Measurements from ENCODE around the gene GPSM3. TPM values are rescaled to one million over a fixed set of nuclear protein-coding genes. Genes with fewer than 3 reads are reported as not detected.

GPSM3 gene
- total RNA-seq, 2 experiments from 2014 or later, result 274 to 282 TPM

DNA sequence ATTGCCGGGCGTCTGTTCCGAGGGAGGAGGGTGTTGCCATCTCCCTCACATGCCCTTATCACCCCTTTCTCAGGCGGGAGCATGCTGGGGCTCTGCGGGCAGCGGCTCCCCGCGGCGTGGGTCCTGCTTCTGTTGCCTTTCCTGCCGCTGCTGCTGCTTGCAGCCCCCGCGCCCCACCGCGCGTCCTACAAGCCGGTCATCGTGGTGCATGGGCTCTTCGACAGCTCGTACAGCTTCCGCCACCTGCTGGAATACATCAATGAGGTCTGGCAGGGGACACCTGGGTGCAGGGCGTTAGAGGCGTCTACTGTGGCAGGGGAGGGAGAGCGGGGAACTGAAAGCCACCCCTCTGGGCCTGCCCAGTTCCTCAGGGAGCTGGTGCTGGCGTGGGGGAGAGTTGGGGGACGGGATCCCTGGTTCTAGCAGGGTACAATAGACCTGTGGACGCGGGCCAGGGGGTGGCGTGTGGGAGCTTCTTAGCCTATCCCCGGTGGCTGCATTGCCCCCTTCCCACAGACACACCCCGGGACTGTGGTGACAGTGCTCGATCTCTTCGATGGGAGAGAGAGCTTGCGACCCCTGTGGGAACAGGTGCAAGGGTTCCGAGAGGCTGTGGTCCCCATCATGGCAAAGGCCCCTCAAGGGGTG, 37.8 kb downstream of the GPSM3 start:
- peak overlapping the region; percentile 97 for H3K4me3 Mint-ChIP-seq

DNA sequence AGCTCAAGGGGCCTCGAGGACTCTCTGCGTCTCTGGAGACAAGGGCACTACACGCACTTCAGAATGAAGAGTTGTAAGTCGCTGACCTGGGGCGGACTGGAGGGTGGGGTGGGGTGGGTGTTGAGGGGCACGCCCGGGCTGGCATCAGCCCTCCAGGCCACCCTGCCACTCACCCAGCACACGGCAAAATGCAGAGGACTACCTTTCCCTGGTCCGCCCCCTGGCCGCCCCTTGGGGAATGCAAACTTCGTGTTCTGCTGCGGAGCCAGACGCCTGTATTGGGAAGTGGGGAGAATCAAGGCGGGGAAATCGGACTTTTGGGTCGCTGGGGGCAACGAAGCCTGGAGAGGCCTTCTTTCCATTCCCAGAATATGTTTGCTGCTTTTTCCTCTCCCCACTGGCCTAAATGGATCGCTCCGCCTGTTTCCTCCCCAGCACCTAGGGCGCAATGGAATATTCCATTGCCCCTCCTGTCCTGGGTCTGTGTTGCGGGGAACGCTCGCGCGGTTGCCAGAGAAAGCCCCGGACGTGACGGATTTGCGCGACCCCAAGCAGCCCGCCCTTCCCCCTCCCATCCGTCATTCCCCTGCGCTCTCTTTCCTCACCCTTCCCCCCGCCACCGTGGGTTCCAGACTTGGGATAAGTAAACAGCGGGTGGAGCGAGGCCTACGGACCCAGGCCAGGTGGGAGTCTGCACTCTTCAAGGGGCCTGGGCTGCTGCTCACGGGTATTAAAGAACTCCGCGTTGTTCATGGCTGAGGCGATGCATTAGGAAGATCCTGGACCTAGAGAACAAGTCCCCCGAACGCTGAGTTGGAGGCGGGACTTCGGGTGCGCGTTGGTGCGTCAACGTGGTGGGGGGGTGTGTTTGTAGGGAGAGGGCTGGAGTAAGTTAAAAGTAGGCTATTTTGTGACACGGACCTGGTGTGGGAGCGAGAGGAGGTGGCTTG, 38.6 kb downstream of the GPSM3 start, which contains the start of gene PPT2:
Gene PPT2 (plus strand): TSS at position 578 of the 950 bp plus-strand sequence. CDS start 454 bp downstream, outside the sequence.
- Mint-ChIP-seq H3K27ac (peak within 1 kb of the TSS; percentile 90), H3K27me3 (peaks cover 28% of the 10 kb centered on the region), H3K4me3 (peak within 1 kb of the TSS; percentile 97), H3K4me1 (peaks cover 40% of the 10 kb centered on the region), H3K9me3 (no peaks in the 10 kb centered on the region), H3K36me3 (ENCODE audit: low read depth) (peaks cover 1% of the 10 kb centered on the region)
- ChIA-PET POLR2A (no interaction called here), CTCF (interaction anchor here (1.2 kb wide), 2 partner anchors 11 to 35 kb away, joined by 4 to 5 read pairs; partner anchors contain the start of gene EGFL8)
- peak; percentile 72 for DNase-seq

More for the DNA sequence above, 37.8 kb downstream of the GPSM3 start:
- H3K27ac Mint-ChIP-seq, result peak overlapping the region; percentile 90
- H3K4me1 Mint-ChIP-seq, result peaks cover 36% of the 10 kb centered on the region
- H3K36me3 Mint-ChIP-seq (ENCODE audit: low read depth), result peaks cover 1% of the 10 kb centered on the region
- DNase-seq, result peak; percentile 77
- CTCF ChIA-PET, result interaction anchor here (0.6 to 1.2 kb wide), 4 partner anchors 10 to 36 kb away, joined by 3 to 5 read pairs (median 4); partner anchors contain the start of gene EGFL8
- POLR2A ChIA-PET, result interaction anchor here (0.6 kb wide), 1 partner anchor 100 kb away, joined by 3 read pairs; no protein-coding TSS in a partner anchor
- H3K27me3 Mint-ChIP-seq, result peaks cover 24% of the 10 kb centered on the region
- no peaks in the 10 kb centered on the region for H3K9me3 Mint-ChIP-seq

- Mint-ChIP-seq H3K36me3 (ENCODE audit: low read depth) (peaks cover 3% of the 10 kb centered on the region), H3K4me1 (peaks cover 48% of the 10 kb centered on the region), H3K9me3 (peaks cover 2% of the 10 kb centered on the region), H3K27ac (no peak overlapping the region), H3K27me3 (peaks cover 37% of the 10 kb centered on the region), H3K4me3 (peak overlapping the region; percentile 37)
- no peak for DNase-seq
- ChIA-PET CTCF (interaction anchor here (0.5 to 1.2 kb wide), 3 partner anchors 11 to 244 kb away, joined by 3 to 4 read pairs (median 4); partner anchors contain the start of gene EGFL8), POLR2A (no interaction called here)
Measured at GRCh38 chr6:32152769-32153563, 39.5 kb downstream of the GPSM3 start.

DNA sequence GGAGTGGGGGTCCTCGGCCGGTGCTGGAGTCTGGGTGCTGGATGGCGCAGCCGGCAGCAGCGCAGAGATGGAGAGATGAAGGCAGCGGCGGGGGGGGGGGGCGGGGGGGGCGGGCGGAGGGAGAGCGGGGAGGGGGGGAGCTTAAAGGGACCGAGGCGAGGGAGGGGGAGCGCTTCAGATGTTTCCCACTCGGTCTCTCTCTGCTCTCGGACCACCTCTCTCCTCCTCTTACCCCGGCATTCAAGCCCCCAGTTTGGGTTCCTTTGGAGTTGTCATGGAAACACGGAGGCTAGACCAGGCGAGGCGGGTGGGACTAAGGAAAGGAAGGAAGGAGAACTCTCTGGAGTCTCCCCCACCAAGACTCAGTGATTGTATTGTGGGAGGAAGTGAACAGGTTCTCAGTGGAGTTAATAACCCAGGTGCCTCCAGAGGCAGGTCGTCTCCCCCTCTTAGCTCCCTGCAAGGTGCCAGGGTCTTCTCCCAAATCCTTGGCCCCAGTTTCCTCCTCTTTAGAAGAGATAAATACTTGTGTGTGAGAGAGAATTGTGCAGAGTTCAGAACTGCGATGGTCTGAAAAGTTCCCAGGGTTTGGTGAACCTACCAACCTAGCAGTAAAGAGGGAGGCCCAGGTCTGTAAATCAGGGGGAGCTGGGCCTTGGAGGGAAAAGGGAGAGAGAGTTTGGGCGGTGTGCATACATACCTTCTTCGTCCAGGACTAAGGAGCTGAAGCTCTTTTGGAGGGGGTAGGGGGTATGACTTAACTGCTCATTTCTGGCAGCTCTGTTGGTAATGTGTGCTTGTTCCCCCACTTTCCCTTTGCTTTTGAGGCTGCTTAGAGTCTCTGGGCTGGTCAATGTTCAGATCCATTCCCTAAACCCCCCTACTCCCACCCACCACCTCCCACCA, 40.3 kb downstream of the GPSM3 start, which contains the start of gene PRRT1:
Gene PRRT1 (minus strand): TSS at position 77 of the 906 bp plus-strand sequence. CDS start 112 bp downstream, outside the sequence.
- ChIA-PET POLR2A (no interaction called here), CTCF (interaction anchor here (0.5 to 1.2 kb wide), 5 partner anchors 12 to 243 kb away, joined by 3 to 4 read pairs (median 3); partner anchors contain the start of gene EGFL8)
- Mint-ChIP-seq H3K27ac (no peak within 1 kb of the TSS), H3K9me3 (peaks cover 3% of the 10 kb centered on the region), H3K27me3 (peaks cover 44% of the 10 kb centered on the region), H3K4me3 (no peak within 1 kb of the TSS), H3K36me3 (ENCODE audit: low read depth) (peaks cover 3% of the 10 kb centered on the region), H3K4me1 (peaks cover 51% of the 10 kb centered on the region)
- DNase-seq, result no peak

GRCh38 chr6:32151181-32151862, 41.1 kb downstream of the GPSM3 start:
- Mint-ChIP-seq H3K4me1 (peaks cover 51% of the 10 kb centered on the region), H3K27ac (no peak overlapping the region), H3K27me3 (peaks cover 51% of the 10 kb centered on the region), H3K36me3 (ENCODE audit: low read depth) (peaks cover 3% of the 10 kb centered on the region), H3K4me3 (no peak overlapping the region), H3K9me3 (peaks cover 3% of the 10 kb centered on the region)
- POLR2A ChIA-PET, result no interaction called here
- no peak for DNase-seq
- CTCF ChIA-PET, result interaction anchor here (1.2 kb wide), 2 partner anchors 13 to 15 kb away, joined by 3 to 4 read pairs; partner anchors contain the start of gene EGFL8

DNA sequence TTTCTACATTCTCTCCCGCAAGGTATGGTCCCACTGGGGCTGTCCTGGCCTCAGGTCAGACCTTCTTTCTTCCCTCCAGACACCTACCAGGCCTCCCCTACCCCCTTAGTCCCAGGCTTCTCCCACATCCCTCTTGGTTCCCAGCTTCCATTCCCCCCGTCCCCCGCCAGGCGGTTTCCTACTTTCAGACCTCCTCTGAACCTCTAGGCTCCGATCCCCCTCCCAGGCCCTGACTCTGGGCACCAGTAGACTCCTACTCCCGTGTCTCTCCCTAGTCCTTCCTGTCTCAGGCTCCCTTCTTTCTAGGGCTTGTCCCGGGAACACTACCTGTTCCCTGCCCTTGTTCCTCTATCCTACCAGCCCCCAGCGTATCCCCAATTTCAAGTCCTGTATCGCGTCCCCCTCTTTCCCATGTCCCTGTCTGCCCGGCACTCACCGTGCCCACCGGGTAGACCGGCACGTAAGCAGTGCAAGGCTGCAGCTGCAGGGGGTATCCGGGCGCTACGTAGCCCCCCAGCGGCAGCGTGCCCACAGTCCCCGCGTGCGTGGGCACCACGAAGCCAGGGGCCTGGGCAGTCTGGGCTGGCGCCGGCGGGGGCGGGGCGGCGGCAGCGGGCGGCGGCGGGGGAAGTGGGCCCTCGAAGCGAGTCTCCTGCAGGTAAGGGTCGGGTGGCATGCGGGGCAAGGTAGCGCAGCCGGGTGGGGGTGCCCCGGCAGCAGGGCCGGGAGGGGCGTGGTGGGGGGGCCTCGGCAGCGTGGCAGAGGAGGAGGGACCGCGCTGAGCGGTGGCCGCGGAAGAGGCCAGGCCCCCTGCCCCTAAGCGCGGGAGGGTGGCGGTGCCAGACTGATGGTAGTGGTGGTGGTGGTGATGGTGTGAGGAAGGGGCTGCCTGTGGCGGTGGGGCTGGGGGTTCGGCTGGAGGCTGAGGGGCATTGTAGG, 42.2 kb downstream of the GPSM3 start:
- no peak overlapping the region for H3K27ac Mint-ChIP-seq
- peaks cover 44% of the 10 kb centered on the region for H3K4me1 Mint-ChIP-seq
- ChIA-PET CTCF (interaction anchor here (1.2 kb wide), 1 partner anchor 20 kb away, joined by 5 read pairs; the partner anchor contains the start of gene FKBPL), POLR2A (no interaction called here)
- H3K36me3 Mint-ChIP-seq (ENCODE audit: low read depth), result peaks cover 2% of the 10 kb centered on the region
- peaks cover 3% of the 10 kb centered on the region for H3K9me3 Mint-ChIP-seq
- peaks cover 59% of the 10 kb centered on the region for H3K27me3 Mint-ChIP-seq
- no peak overlapping the region for H3K4me3 Mint-ChIP-seq
- no peak for DNase-seq

DNA sequence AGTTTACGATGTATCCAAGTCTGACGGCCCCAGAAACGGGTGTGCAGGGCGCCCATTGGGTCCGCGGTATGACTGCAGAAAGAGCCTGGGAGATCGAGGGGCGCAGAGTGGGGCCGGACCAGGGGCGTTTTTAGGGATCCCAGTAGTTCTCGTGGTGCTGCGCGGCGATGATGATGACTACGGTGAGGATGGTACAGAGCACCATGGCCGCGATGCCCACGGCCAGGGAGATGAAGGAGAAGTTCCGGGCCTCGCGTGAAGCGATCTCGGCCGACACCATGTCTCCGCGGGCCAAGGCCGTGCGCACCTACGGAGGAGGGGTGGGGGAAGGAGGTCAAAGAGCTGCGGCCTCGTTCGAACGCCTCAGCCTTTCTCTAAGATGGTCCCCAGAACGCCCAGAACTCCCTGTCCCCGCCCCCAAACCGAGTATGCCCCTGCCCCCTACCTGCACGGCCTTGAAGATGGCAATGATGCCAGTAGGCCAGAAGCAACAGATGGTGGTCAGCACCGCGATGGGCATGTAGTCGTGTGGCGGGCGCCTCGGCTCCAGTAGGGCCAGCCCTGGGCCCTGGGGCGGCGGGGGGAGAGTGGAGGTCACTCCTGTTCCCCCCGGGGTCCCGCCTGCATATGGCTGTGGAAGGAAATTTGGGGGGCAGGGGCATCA, 43.2 kb downstream of the GPSM3 start:
- ChIA-PET POLR2A (interaction anchor here (0.5 kb wide), 1 partner anchor 596 kb away, joined by 3 read pairs; no protein-coding TSS in a partner anchor), CTCF (interaction anchor here (0.9 to 1.5 kb wide), 3 partner anchors 19 to 28 kb away, joined by 3 to 7 read pairs (median 5); partner anchors contain the start of genes ATF6B and FKBPL)
- Mint-ChIP-seq H3K4me3 (peak overlapping the region; percentile 65), H3K27me3 (peaks cover 59% of the 10 kb centered on the region), H3K9me3 (peaks cover 3% of the 10 kb centered on the region), H3K4me1 (peaks cover 36% of the 10 kb centered on the region), H3K27ac (peak overlapping the region; percentile 54), H3K36me3 (ENCODE audit: low read depth) (peaks cover 2% of the 10 kb centered on the region)
- no peak for DNase-seq

GRCh38 chr6:32148289-32149091, 44.0 kb downstream of the GPSM3 start:
- Mint-ChIP-seq H3K4me1 (peaks cover 30% of the 10 kb centered on the region), H3K36me3 (ENCODE audit: low read depth) (peaks cover 2% of the 10 kb centered on the region), H3K27me3 (peaks cover 58% of the 10 kb centered on the region), H3K27ac (peak overlapping the region; percentile 54), H3K4me3 (peak overlapping the region; percentile 65), H3K9me3 (peaks cover 3% of the 10 kb centered on the region)
- ChIA-PET POLR2A (interaction anchor here (0.5 kb wide), 1 partner anchor 595 kb away, joined by 3 read pairs; no protein-coding TSS in a partner anchor), CTCF (interaction anchor here (0.6 to 1.5 kb wide), 5 partner anchors 11 to 47 kb away, joined by 3 to 7 read pairs (median 4); partner anchors contain the start of genes ATF6B and FKBPL)
- peak; percentile 63 for DNase-seq

Data from activated CD4-positive, alpha-beta T cell treated with anti-CD3 and anti-CD28 coated beads, Interleukin-2, amount 10 ng/mL, durations not matched to agents 7 days and 5 days (primary cell).